GM12873 (cell line): ENCODE results near the gene CNTN3.

Source experiments
- CTCF ChIP-seq: IDR thresholded peaks from 2 replicates; pipeline ENCODE4 v1.5.1; 2012; ENCODE audit warnings: low read depth, mild to moderate bottlenecking, moderate library complexity, low read length, control low read depth; ENCODE audit not compliant: insufficient read depth; ENCODE audit errors: missing control alignments

CNTN3 gene

GRCh38 chr3:74630602-74631001, 16.1 kb upstream of the CNTN3 start:
- no peak for TF ChIP-seq CTCF

GRCh38 chr3:74626011-74626410, 11.6 kb upstream of the CNTN3 start:
- TF ChIP-seq CTCF = no peak

- TF ChIP-seq CTCF = no peak
Measured at GRCh38 chr3:74624301-74624700, 9.8 kb upstream of the CNTN3 start.

- no peak for TF ChIP-seq CTCF
Measured at GRCh38 chr3:74623261-74623836, 8.9 kb upstream of the CNTN3 start.

GRCh38 chr3:74621581-74621980, 7.1 kb upstream of the CNTN3 start:
- TF ChIP-seq CTCF = no peak

GRCh38 chr3:74617776-74618175, 3.3 kb upstream of the CNTN3 start:
- TF ChIP-seq CTCF = no peak

- TF ChIP-seq CTCF = no peak
Measured at GRCh38 chr3:74613521-74614106, 845 bp downstream of the CNTN3 start.
